GM12878 (cell line): Measurements from ENCODE around the gene CNTLN. TPM values are rescaled to one million over a fixed set of nuclear protein-coding genes. Genes with fewer than 3 reads are reported as not detected.

ENCODE experiments used
- ATAC-seq: fragments of 200-7000 bp; cut with Tn5 transposase; 3 replicates; pipeline ENCODE4 v1.9.1; 2020; ENCODE audit warnings: mild to moderate bottlenecking, moderate library complexity
- BruUV-seq: library from RNA; stranded (reverse); fragments of 400-500 nt; replicated peaks from 2 replicates; lab custom pipeline; 2021; lab: Mats Ljungman, UMichigan
- CTCF ChIA-PET: fragments of 300-600 bp; sonication (Branson Sonifier 250); formaldehyde crosslinking; extraction: SDS; loops from one replicate; lab custom pipeline; 2021; ENCODE audit warnings: inconsistent platforms; lab: Yijun Ruan, JAX
- POLR2A ChIA-PET: fragments of 350-600 bp; formaldehyde crosslinking; extraction: SDS; loops from one replicate; lab custom pipeline; 2021; ENCODE audit warnings: inconsistent platforms; lab: Charles Lee
- RAD21 ChIA-PET: fragments of 300-600 bp; sonication (Branson Sonifier 250); formaldehyde crosslinking; loops from one replicate; lab custom pipeline; 2023; ENCODE audit warnings: antibody characterized with exemption; ENCODE audit not compliant: unreplicated experiment; lab: Charles Lee
- SMC1A ChIA-PET: fragments of 300-600 bp; sonication (Branson Sonifier 250); formaldehyde crosslinking; loops from one replicate; lab custom pipeline; 2023; ENCODE audit not compliant: unreplicated experiment, uncharacterized antibody; lab: Charles Lee
- DNase-seq: peaks from one replicate; pipeline ENCODE4 v3.0.0-alpha.2; 2011; ENCODE audit warnings: low read depth, low spot score
- FAIRE-seq: peaks from 3 replicates; lab custom pipeline; 2011; peaks lifted over from hg19 to GRCh38; lab: Jason Lieb, UNC
- H2AFZ ChIP-seq: 2 replicates; pipeline ENCODE4 v1.6.0; 2011; ENCODE audit warnings: low read depth, low read length, control low read depth; ENCODE audit not compliant: control insufficient read depth
- H3K27ac ChIP-seq: 2 replicates; pipeline ENCODE4 v1.5.1; 2011; ENCODE audit warnings: control low read depth; ENCODE audit not compliant: control insufficient read depth, insufficient read depth
- H3K27me3 ChIP-seq, 2 experiments: replicated peaks in 1 of 2; 2 replicates each; pipeline versions ENCODE4 v1.6.0 to v1.6.1; 2011; ENCODE audit warnings: low read length in 1 of 2; ENCODE audit not compliant: control insufficient read depth in 2 of 2, insufficient read depth in 2 of 2
- H3K36me3 ChIP-seq, 2 experiments: 2 replicates each; pipeline ENCODE4 v1.5.1; 2011; ENCODE audit warnings: low read length in 1 of 2; ENCODE audit not compliant: control insufficient read depth in 2 of 2, insufficient read depth in 2 of 2
- H3K4me1 ChIP-seq: 2 replicates; pipeline ENCODE4 v1.6.1; 2011; ENCODE audit warnings: mild to moderate bottlenecking, low read length, moderate library complexity, mixed read lengths; ENCODE audit not compliant: control insufficient read depth, insufficient read depth
- H3K4me2 ChIP-seq: 2 replicates; pipeline ENCODE4 v1.6.0; 2011; ENCODE audit warnings: control low read depth; ENCODE audit not compliant: control insufficient read depth, insufficient read depth
- H3K4me3 ChIP-seq: fragments of 200-600 bp; sonication (generic); 2 replicates; pipeline ENCODE4 v1.5.1; 2016
- H3K79me2 ChIP-seq: 2 replicates; pipeline ENCODE4 v1.6.0; 2011; ENCODE audit warnings: low read length; ENCODE audit not compliant: control insufficient read depth, insufficient read depth
- H3K9ac ChIP-seq: 2 replicates; pipeline ENCODE4 v1.8.0; 2011; ENCODE audit warnings: low read length, control low read depth, mixed read lengths; ENCODE audit not compliant: control insufficient read depth, insufficient read depth
- H3K9me3 ChIP-seq: replicated peaks from 3 replicates; pipeline ENCODE4 v1.5.1; 2011; ENCODE audit warnings: mild to moderate bottlenecking, low read length; ENCODE audit not compliant: control insufficient read depth, insufficient read depth
- H4K20me1 ChIP-seq: 2 replicates; pipeline ENCODE4 v1.6.0; 2011; ENCODE audit not compliant: control insufficient read depth, insufficient read depth
- ATF3 ChIP-seq: IDR thresholded peaks from 2 replicates; pipeline ENCODE4 v1.6.1; 2011; ENCODE audit warnings: low read depth, mild to moderate bottlenecking, low read length, moderate library complexity, borderline replicate concordance; ENCODE audit errors: extremely low read depth
- BCL11A ChIP-seq: IDR thresholded peaks from 2 replicates; pipeline ENCODE4 v1.6.1; 2011; ENCODE audit warnings: low read depth, low read length
- BHLHE40 ChIP-seq, 2 experiments: fragments of 450-650 bp in 1 of 2; IDR thresholded peaks; 2 replicates each; pipeline ENCODE4 v1.6.1; 2011 to 2017; ENCODE audit warnings: low read depth in 2 of 2, borderline replicate concordance in 1 of 2, improper control_type of control experiment in 1 of 2, low read length in 1 of 2, mild to moderate bottlenecking in 1 of 2
- BMI1 ChIP-seq: fragments of 450-650 bp; IDR thresholded peaks from 2 replicates; pipeline ENCODE4 v1.6.1; 2016; ENCODE audit warnings: mild to moderate bottlenecking, moderate library complexity, borderline replicate concordance
- BRCA1 ChIP-seq: IDR thresholded peaks from 2 replicates; pipeline ENCODE4 v1.6.1; 2011; ENCODE audit warnings: low read depth, low read length, improper control_type of control experiment
- CBX3 ChIP-seq: fragments of 200-600 bp; sonication (generic); IDR thresholded peaks from 2 replicates; pipeline ENCODE4 v1.6.1; 2016; ENCODE audit warnings: low read depth, borderline replicate concordance
- KAT2A ChIP-seq: conservative IDR thresholded peaks from 2 replicates; pipeline ENCODE4 v1.6.1; 2011; ENCODE audit warnings: low read depth, low read length; ENCODE audit not compliant: control insufficient read depth
- RAD21 ChIP-seq: IDR thresholded peaks from 2 replicates; pipeline ENCODE4 v1.6.1; 2011; ENCODE audit warnings: mild to moderate bottlenecking, low read depth, low read length, moderate library complexity; ENCODE audit not compliant: insufficient read depth
- SMAD5 ChIP-seq: IDR thresholded peaks from 2 replicates; pipeline ENCODE4 v1.6.1; 2016; ENCODE audit warnings: antibody characterized with exemption, low read depth
- SRF ChIP-seq, 2 experiments: IDR thresholded peaks; 2 replicates each; pipeline ENCODE4 v1.6.1; 2011; ENCODE audit warnings: low read depth in 2 of 2, low read length in 2 of 2, mild to moderate bottlenecking in 1 of 2, moderate library complexity in 1 of 2
- STAT1 ChIP-seq: fragments of 450-650 bp; conservative IDR thresholded peaks from 2 replicates; pipeline ENCODE4 v1.6.1; 2014; ENCODE audit warnings: antibody characterized with exemption, mild to moderate bottlenecking
- YY1 ChIP-seq: IDR thresholded peaks from 2 replicates; pipeline ENCODE4 v1.6.1; 2011; ENCODE audit warnings: low read depth, mild to moderate bottlenecking, low read length
- WGBS: methylation state at CpG from one replicate; pipeline ENCODE4 v1.1.6; 2016; ENCODE audit warnings: low lambda C conversion rate; ENCODE audit not compliant: insufficient replicate concordance, insufficient coverage; ENCODE audit errors: missing lambda C conversion rate; 5-methylcytosine and 5-hydroxymethylcytosine counted together
- in situ Hi-C: fragments of 300-500 bp; cut with MboI; formaldehyde crosslinking; loops from 9 replicates; pipeline ENCODE4 v1.14.3; 2018; ENCODE audit warnings: mixed read lengths
- intact Hi-C: fragments of 100-400 bp; cut with micrococcal nuclease; formaldehyde crosslinking; loops from one replicate; pipeline ENCODE4 v1.14.2; 2022; ENCODE audit not compliant: unreplicated experiment
- polyA plus RNA-seq, 11 experiments: library from polyadenylated mRNA; depleted of rRNA in 4 of 11; unstranded in 6 of 11; stranded (reverse) in 5 of 11; fragments of >200 nt; fragmentation: Nextera tagmentation in 4 of 11; fragmentation: Illumina TruSeq in 1 of 11; extraction: Ambion mirVana in 4 of 11; extraction: Trizol in 1 of 11; gene quantifications; 1 replicate in 1 of 11; 2 replicates in 10 of 11; pipeline versions ENCODE4 v1.2.1 to v1.2.3, GENCODE V29; 2011 to 2016; ENCODE audit warnings: inconsistent platforms in 2 of 11, missing spikeins in 2 of 11, low read depth in 1 of 11
- total RNA-seq, 4 experiments: library from RNA; depleted of rRNA in 3 of 4; stranded (reverse); fragments of >200 nt in 3 of 4; fragmentation: Illumina TruSeq in 1 of 4; extraction: Trizol in 1 of 4; gene quantifications; 2 replicates each; pipeline versions ENCODE4 v1.2.1 to v1.2.3, GENCODE V29; 2013 to 2021
- TF ChIP-seq, protein P1 (sequence below): fragments of 450-650 bp; IDR thresholded peaks from 2 replicates; pipeline ENCODE4 v1.6.1; 2017; ENCODE audit warnings: mild to moderate bottlenecking, moderate library complexity
- TF ChIP-seq, protein P2 (sequence below): IDR thresholded peaks from 2 replicates; pipeline ENCODE4 v1.6.1; 2012; ENCODE audit warnings: low read depth, low read length, improper control_type of control experiment
- TF ChIP-seq, protein P3 (sequence below): IDR thresholded peaks from 2 replicates; pipeline ENCODE4 v1.6.1; 2011; ENCODE audit warnings: borderline replicate concordance, low read depth, mild to moderate bottlenecking, moderate library complexity, low read length; ENCODE audit not compliant: insufficient read depth, poor library complexity, severe bottlenecking
- TF ChIP-seq, protein P4 (sequence below): fragments of 450-650 bp; IDR thresholded peaks from 2 replicates; pipeline ENCODE4 v1.6.1; 2014; ENCODE audit warnings: mild to moderate bottlenecking

The CNTLN gene
- total and polyA plus RNA-seq, 10 of the 15 experiments (the other 5 are each of a cell fraction or from before 2014, with no cell fraction given) = 0.01 to 7.0 (median 0.03) TPM; not detected in 4

GRCh38 chr9:17117372-17117771 is 17.5 kb upstream of the CNTLN start:
- no peaks in the 10 kb centered on the region for H3K4me1 ChIP-seq
- H3K9me3 ChIP-seq = no peaks in the 10 kb centered on the region
- no peaks in the 10 kb centered on the region for H4K20me1 ChIP-seq
- no peaks in the 10 kb centered on the region for H3K27me3 ChIP-seq
- no peak overlapping the region for H3K4me3 ChIP-seq
- POLR2A ChIA-PET = no interaction called here
- BruUV-seq = no TSS peak
- no peaks in the 10 kb centered on the region for H3K36me3 ChIP-seq
- H3K9ac ChIP-seq = no peak overlapping the region
- H3K79me2 ChIP-seq = no peaks in the 10 kb centered on the region
- H3K27ac ChIP-seq = no peak overlapping the region
- 0% methylated on average over 3 of the region's 3 CpGs for WGBS
- CTCF ChIA-PET = interaction anchor here (0.7 to 5.2 kb wide), 18 partner anchors 9 to 354 kb away, joined by 3 to 72 read pairs (median 4); partner anchors contain the start of gene CNTLN
- no peak overlapping the region for H3K4me2 ChIP-seq
- no peak for ATAC-seq
- RAD21 ChIA-PET = interaction anchor here (0.8 to 2.2 kb wide), 2 partner anchors 343 to 346 kb away, joined by 3 to 12 read pairs; no protein-coding TSS in a partner anchor
- SMC1A ChIA-PET = interaction anchor here (0.6 to 3.4 kb wide), 10 partner anchors 9 to 359 kb away, joined by 3 to 36 read pairs (median 4); no protein-coding TSS in a partner anchor
- intact Hi-C loops (no loop called here), in situ Hi-C loops (no loop called here)
- no peak overlapping the region for H2AFZ ChIP-seq
- no peak for DNase-seq
- no peak for FAIRE-seq
- TF ChIP-seq STAT1 = no peak
- TF ChIP-seq, protein P1, sequence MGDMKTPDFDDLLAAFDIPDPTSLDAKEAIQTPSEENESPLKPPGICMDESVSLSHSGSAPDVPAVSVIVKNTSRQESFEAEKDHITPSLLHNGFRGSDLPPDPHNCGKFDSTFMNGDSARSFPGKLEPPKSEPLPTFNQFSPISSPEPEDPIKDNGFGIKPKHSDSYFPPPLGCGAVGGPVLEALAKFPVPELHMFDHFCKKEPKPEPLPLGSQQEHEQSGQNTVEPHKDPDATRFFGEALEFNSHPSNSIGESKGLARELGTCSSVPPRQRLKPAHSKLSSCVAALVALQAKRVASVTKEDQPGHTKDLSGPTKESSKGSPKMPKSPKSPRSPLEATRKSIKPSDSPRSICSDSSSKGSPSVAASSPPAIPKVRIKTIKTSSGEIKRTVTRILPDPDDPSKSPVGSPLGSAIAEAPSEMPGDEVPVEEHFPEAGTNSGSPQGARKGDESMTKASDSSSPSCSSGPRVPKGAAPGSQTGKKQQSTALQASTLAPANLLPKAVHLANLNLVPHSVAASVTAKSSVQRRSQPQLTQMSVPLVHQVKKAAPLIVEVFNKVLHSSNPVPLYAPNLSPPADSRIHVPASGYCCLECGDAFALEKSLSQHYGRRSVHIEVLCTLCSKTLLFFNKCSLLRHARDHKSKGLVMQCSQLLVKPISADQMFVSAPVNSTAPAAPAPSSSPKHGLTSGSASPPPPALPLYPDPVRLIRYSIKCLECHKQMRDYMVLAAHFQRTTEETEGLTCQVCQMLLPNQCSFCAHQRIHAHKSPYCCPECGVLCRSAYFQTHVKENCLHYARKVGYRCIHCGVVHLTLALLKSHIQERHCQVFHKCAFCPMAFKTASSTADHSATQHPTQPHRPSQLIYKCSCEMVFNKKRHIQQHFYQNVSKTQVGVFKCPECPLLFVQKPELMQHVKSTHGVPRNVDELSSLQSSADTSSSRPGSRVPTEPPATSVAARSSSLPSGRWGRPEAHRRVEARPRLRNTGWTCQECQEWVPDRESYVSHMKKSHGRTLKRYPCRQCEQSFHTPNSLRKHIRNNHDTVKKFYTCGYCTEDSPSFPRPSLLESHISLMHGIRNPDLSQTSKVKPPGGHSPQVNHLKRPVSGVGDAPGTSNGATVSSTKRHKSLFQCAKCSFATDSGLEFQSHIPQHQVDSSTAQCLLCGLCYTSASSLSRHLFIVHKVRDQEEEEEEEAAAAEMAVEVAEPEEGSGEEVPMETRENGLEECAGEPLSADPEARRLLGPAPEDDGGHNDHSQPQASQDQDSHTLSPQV = no peak
- no peak for TF ChIP-seq BCL11A
- TF ChIP-seq, protein P2, sequence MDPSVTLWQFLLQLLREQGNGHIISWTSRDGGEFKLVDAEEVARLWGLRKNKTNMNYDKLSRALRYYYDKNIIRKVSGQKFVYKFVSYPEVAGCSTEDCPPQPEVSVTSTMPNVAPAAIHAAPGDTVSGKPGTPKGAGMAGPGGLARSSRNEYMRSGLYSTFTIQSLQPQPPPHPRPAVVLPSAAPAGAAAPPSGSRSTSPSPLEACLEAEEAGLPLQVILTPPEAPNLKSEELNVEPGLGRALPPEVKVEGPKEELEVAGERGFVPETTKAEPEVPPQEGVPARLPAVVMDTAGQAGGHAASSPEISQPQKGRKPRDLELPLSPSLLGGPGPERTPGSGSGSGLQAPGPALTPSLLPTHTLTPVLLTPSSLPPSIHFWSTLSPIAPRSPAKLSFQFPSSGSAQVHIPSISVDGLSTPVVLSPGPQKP = no peak
- no peak for TF ChIP-seq KAT2A
- TF ChIP-seq, protein P3, sequence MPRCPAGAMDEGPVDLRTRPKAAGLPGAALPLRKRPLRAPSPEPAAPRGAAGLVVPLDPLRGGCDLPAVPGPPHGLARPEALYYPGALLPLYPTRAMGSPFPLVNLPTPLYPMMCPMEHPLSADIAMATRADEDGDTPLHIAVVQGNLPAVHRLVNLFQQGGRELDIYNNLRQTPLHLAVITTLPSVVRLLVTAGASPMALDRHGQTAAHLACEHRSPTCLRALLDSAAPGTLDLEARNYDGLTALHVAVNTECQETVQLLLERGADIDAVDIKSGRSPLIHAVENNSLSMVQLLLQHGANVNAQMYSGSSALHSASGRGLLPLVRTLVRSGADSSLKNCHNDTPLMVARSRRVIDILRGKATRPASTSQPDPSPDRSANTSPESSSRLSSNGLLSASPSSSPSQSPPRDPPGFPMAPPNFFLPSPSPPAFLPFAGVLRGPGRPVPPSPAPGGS = no peak
- TF ChIP-seq YY1 = no peak
- no peak for TF ChIP-seq SRF (IDR thresholded peaks at IDR 0.05; ENCODE audit: low read depth in 2 of 2, low read length in 2 of 2)
- no peak for TF ChIP-seq CBX3
- no peak for TF ChIP-seq ATF3
- no peak for TF ChIP-seq BRCA1
- TF ChIP-seq BMI1 = no peak
- TF ChIP-seq BHLHE40 (IDR thresholded peaks at IDR 0.05; ENCODE audit: borderline replicate concordance in 1 of 2, low read depth in 2 of 2, low read length in 1 of 2) = no peak
- TF ChIP-seq, protein P4, sequence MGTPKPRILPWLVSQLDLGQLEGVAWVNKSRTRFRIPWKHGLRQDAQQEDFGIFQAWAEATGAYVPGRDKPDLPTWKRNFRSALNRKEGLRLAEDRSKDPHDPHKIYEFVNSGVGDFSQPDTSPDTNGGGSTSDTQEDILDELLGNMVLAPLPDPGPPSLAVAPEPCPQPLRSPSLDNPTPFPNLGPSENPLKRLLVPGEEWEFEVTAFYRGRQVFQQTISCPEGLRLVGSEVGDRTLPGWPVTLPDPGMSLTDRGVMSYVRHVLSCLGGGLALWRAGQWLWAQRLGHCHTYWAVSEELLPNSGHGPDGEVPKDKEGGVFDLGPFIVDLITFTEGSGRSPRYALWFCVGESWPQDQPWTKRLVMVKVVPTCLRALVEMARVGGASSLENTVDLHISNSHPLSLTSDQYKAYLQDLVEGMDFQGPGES = no peak
- no peak for TF ChIP-seq RAD21
- no peak for TF ChIP-seq SMAD5
